Esophagus muscularis mucosa (tissue), 4 donors: Measurements from ENCODE around the gene HIP1R.

Source experiments
- CTCF ChIP-seq, 3 experiments: fragments of 200-600 bp in 2 of 3; fragments of 450-650 bp in 1 of 3; sonication (generic) in 2 of 3; IDR thresholded peaks; one replicate each; pipeline ENCODE4 v1.5.1; 2017 to 2019; ENCODE audit warnings: antibody characterized with exemption in 3 of 3, mild to moderate bottlenecking in 2 of 3, moderate library complexity in 1 of 3
- EP300 ChIP-seq: sonication (generic); formaldehyde crosslinking; IDR thresholded peaks from one replicate; pipeline ENCODE4 v1.6.1; 2017; ENCODE audit warnings: antibody characterized with exemption
- POLR2A ChIP-seq: fragments of 450-650 bp; IDR thresholded peaks from one replicate; pipeline ENCODE4 v1.6.1; 2017; ENCODE audit warnings: antibody characterized with exemption, moderate library complexity, mild to moderate bottlenecking, low read depth
- POLR2AphosphoS5 ChIP-seq, 2 donors: sonication (generic); formaldehyde crosslinking; IDR thresholded peaks; one replicate each; pipeline ENCODE4 v1.6.1; 2017; ENCODE audit warnings: antibody characterized with exemption in 2 of 2

GRCh38 chr12:122820838-122821271, 14.4 kb upstream of the HIP1R start:
- TF ChIP-seq POLR2A (no peak), EP300 (no peak), CTCF (IDR thresholded peaks at IDR 0.05) (no peak), POLR2AphosphoS5 (IDR thresholded peaks at IDR 0.05) (no peak)
